GM19397 (cell line): Measurements from ENCODE around the gene CLNK.
"Not testable (repeated sequence)": the region's sequence is repeated elsewhere in the genome, so short reads cannot be mapped to it uniquely, and the experiment has no call there.

ENCODE experiments used
- ATAC-seq: cut with Tn5 transposase; IDR thresholded peaks from one replicate; pipeline ENCODE4 v1.9.1; 2021; ENCODE audit warnings: mild to moderate bottlenecking, moderate library complexity; ENCODE audit not compliant: unreplicated experiment

CLNK gene

DNA sequence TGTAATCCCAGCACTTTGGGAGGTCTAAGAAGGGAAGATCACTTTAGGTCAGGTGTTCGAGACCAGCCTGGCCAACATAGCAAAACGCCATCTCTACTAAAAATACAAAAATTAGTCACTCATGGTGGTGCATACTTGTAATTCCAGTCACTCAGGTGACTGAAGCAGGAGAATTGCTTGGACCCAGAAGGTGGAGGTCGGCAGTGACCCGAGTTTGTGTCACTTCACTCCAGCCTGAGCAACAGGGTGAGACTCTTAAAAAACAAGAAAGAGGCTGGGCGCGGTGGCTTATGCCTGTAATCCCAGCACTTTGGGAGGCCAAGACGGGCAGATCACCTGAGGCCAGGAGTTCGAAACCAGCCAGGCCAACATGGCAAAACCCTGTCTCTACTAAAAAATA is 69.6 kb downstream of the CLNK start:
- ATAC-seq, result not testable (repeated sequence)

DNA sequence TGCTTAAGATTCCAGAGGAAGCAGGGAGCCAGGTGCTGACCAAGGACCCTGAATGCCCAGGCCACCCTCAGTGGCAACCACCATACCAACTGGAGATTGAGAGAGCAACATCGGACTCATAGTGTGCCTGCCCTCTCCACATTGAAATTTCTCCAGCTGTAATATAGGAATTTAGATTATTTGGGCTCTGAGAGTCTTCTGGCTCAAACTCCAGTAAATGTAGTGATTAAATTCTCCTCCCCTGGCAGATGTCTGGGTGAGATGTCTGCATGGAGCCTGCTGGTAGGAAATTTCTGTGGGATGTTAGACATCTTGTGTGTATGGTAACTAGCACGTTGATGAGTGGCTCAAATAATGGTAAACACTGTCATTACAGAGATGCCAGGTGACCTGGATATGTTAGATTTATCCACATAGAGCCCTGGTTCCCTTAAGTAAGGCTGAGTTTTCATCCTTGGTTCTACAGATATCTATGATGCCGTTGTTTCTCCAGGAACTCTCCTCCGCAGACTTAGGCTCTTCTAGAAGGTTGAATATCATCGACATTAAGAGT is 70.6 kb downstream of the CLNK start:
- ATAC-seq, result no peak

DNA sequence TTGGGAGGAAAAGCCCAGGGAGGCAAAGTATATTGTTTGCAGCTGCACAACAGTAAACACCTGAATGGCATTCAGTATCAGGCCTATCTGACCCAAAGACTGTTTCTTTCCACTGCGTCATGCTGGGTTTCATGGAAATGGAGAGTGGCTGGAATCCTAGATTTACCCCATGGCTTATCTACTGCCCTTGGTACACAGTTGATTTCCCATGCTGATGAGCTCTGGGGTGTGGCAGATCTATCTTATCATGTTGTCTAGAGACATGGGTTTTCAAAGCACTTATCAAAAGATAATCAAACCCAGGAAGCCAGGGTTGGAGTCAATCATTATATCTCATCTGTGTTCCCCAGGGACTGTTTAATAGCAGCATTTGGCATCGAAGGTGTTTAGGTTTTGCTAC is 72.1 kb downstream of the CLNK start:
- no peak for ATAC-seq

DNA sequence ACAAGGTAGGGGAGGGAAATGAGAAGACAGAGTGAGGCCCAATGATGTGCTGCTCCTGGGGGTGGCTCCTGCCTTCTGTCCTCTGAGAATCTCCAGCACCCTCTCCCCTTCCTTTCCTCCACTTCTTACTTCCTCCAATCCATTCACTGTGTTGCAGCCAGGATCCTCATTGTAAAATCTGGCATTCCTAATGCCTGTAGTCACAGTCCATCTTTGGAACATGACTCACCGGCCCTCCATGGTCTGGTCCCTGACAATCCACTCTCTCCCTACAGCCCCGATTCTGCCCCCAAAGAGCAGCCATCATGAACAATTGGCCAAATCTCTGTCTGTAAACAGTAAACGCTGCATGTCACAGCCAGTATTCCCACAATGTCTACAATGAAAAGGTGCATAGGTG is 72.9 kb downstream of the CLNK start:
- no peak for ATAC-seq

DNA sequence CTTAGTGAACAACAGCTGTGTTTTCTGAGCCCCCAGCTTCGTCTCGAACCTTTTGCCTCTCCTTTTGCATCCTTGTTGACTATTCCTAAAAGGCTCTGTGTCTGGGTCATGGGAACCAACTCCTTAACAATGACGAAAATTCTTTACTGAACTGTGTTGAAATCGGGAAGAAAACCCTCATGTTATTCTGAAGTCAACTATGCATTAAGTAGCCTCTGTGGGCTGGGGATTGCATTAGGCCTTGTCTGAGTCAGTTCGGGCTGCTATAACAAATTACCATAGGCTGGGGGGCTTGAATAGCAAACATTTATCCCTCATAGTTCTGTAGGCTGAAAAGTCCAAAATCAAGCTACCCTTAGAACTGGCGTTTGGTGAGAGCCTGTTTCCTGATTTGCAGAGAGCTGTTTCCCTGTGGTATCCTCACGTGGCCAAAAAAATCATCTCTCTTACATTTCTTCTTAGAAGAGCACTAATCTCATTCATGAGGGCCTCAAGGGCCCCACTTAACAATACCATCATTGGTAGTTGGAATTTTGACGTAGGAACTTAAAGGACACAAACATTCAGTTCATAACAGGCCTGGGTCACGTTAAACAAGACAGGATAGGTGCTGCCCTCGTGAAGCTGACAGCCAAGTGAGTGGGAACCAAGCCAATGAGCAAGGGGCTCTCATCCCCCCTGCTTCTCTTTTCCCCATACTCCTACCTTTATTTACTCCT is 75.9 kb downstream of the CLNK start:
- ATAC-seq, result no peak

DNA sequence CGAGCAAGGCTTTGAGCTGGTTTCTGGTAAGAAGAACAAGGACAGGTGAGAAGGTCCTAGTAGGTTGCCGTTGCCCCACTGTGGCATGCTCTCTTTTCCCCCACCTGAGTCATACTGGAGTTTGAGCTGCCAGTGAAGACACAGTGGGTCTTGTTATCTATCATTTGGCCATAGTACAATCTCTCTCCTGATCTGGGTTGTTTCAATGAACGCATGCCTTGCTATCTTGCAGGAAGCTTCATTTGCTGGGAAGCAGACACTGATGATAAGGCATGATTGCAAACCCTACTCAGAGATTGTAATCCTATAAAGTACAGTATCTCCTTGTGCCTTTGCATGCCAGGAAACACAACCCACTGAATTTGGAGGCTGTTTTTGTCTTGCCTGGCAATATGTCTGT is 77.4 kb downstream of the CLNK start:
- ATAC-seq, result no peak

DNA sequence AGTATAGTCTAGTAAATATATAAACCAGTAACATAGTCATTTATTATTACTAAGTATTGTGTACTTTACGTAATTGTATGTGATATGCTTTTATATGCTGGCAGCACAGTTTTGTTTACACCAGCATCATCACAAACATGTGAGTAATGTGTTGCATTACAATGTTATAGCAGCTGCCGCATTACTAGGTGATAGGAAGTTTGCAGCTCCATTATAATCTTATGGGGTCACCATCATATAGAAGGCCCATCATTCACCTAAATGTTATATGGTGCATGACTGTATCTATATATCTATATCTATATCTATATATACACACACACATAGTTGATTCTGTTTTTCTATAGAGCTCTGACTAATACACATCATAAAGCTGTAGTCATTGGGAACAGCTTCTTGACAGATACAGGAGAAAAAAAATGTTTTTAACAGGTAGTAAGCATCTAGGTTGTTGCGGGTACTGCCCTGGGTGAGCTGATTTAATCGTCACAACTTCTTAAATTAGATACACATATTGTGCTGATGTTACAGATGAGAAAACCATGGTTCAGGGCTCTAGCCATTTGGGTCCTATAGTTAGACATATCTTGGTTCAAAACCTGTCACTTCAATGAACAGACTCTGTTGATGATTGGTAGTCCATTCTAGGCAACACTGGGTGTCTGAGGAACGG is 77.9 kb downstream of the CLNK start:
- no peak for ATAC-seq

DNA sequence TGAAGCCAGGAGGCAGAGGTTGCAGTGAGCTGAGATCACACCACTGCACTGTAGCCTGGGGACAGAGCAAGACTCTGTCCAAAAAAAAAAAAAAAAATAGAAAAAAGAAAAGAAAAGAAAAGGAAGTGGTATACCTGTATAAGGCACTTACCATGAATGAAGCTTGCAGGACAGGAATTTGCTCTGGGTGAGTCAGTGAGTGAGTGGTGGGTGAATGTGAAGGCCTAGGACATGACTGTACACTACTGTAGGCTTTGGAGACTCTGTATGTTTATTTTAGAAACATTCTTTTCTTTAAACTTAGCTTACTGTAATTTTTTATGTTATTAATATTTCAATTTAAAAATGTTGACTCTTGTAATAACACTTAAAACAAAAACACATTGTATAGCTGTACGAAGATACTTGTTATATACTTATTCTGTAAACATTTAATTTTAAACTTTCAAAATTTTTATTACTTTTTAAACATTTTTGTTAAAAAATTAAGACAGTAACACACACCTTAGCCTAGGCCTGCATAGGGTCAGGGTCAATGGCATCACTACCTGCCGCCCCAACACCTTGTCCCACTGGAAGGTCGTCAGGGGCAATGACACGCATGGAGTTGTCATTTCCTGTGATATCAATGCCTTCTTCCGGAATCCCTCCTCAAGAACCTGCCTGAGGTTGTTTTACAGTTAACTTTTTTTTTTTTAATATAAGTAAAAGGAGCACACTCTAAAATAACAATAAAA is 78.7 kb downstream of the CLNK start:
- no peak for ATAC-seq

DNA sequence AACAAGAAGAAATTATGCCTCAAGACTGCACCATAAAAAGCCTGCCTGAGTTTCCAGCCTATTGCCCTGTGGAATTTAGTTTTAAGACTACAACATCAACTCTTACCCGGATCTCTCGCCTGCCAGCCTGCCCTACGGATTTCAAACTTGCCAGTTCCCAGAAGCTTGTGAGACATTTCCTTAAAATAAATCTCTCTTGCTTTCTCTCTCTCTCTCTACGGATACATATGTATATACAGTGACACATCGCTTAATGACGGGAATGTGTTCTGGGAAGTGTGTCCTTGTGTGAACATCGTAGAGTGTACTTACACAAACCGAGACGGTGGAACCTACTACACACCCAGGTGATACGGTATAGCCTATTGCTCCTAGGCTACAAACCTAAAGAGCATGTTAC is 79.5 kb downstream of the CLNK start:
- ATAC-seq, result no peak

DNA sequence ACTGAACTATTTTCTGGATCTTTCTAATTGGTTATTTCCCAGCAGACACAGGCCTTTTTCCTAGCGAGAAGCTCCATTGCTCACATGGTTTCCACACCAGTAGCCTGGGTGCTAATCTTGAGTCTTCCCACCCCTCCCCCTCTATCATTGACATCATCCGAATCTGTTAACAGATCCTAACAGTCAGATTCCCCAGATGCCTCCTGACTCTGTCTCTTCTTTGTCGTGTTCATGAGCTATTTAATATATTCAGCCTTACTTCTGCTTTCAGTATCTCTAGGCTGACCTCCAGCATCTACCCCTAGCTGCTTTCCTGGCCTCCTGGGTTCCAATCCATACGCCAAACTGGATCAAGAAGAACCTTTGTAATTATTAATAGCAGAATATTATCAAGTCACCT is 85.0 kb downstream of the CLNK start:
- ATAC-seq, result no peak

DNA sequence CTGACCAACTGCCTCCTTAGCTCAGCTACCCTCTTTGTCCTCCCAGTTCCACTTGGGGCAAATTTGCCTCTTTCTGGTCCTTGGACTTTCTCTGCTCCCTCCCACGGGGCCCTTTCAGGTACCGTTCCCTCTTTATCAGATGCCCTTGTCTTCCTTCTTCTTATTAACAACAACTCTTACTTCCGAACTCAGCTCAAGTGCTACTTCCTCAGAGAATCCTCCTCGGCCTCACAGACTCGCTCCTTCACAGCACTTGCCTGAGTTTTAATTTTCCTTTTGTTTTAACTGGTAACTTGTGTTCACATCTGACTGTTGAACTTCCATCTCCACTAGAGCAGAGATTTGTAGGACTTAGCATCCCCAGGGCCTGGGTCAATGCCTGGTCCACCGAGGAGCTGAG is 85.7 kb downstream of the CLNK start:
- no peak for ATAC-seq

DNA sequence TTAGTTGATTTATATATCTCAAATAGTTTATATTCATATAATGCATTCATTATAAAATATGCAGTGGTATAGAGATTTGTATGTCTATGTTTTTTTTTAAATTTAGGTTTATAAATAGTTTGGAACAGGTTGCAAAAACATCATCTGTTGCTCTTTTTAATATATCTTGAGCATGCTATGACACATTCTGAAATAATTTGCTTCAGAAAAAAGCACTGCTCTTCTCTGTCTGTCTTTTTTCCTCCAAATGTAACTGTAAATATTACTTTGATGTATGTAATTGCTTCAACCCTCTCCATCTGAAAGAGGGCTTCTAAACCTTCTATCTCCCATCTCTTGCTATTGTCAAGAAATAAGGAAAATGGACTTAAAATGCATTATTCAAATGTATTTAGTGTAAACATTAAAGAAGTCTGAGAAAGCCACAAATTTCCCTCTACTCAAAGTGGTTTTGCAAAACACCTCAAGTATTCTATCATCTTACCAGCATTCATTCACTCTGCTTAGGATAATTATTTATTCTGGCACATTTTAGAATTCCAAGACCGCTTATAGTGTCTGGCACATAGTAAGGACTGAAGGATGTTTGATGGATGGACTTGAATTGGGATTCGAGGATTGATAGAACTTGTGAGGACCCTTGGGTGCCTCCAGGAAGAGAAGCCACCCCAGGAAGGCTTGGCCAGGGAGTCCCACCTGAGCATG is 87.8 kb downstream of the CLNK start:
- no peak for ATAC-seq

DNA sequence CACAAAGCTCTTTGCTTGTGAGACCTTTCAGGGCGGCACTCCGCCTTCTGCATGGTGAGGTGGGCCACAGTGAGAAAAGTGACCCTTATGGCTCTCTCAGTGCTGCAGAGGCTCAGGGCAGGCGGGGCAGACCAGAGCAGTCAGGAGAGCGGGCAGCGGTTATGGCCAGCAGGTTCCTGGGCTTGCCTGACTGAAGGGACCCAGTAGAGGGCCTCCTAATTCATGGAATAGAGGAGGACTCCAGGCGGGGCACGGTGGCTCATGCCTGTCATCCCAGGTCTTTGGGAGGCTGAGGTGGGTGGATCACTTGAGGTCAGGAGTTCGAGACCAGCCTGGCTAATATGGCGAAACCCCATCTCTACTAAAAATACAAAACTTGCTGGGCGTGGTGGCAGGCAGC is 91.4 kb downstream of the CLNK start:
- ATAC-seq, result no peak

DNA sequence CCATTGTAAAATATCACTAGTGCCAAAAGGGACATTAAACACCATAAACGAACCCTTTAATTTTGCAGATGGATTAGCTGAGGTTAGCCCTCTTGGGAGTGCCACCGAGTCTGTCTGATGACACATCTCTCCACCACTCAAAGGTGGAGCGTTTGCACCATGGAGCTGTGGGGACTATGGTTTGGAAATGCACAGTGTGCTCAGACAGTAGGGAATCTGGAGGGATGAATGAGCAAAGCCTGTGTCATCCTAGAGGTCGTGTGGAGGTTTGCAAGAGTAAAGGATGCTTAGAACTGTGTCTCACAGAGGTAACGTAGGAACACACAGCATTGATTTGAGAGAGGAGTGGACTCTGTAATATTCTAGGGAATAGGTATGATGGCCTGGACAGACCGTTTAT is 93.7 kb downstream of the CLNK start:
- no peak for ATAC-seq

DNA sequence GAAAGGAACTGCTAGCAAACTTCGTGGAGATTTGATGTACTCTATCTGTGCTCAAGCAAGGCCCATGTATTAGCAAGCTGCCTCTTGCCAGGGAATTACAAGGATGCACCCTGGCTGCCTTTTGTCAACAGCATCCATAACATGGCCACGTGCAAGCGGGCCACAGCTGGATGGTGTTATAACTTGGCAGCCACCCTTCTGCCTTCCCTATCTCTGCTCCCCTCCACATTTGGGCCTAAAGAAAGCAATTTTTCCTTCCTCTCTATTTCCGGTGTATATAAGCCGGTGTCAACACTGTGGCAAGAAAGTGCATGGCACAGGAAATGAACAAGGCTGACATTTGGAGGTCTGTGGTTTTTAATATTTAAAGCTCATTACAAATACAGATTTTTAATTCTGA is 94.8 kb downstream of the CLNK start:
- no peak for ATAC-seq

DNA sequence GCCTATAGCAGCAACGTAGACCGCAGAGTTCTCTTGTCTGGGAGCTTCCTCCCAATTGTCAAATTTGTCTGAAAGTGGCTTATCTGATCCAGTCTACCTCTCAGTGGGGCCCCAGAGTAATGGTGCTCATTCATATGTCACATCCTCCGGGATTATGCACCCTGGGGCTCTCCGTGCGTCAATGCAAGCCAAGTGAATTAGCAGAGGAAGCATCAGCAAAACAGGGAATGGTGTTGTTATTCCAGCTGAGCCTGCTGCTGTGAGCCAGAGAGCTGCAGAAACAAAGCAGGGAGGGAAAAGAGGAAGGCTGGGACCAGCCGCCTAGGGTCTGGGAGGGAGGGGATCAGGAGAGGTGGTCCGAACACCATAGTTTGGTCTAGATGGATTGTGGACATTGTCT is 95.2 kb downstream of the CLNK start:
- no peak for ATAC-seq

DNA sequence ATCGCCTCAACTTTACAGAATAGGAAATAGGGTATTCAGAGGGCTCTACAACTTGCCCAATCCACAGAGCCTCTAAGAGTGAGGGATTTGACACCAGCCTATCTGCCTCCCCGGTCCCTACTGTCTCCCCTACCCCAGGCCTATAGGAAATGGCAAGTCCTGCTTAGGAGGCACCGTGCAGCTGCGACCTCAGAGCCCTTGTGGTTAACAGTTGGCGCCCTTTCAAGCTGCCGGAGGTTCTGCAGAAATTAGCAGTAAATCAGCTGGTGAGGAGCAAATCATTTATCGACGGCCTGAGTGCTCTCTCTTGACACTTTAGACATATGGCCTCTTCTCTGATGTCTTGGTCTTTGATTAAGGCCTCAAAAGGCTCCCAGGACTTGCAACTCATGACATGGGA is 96.9 kb downstream of the CLNK start:
- ATAC-seq, result no peak

DNA sequence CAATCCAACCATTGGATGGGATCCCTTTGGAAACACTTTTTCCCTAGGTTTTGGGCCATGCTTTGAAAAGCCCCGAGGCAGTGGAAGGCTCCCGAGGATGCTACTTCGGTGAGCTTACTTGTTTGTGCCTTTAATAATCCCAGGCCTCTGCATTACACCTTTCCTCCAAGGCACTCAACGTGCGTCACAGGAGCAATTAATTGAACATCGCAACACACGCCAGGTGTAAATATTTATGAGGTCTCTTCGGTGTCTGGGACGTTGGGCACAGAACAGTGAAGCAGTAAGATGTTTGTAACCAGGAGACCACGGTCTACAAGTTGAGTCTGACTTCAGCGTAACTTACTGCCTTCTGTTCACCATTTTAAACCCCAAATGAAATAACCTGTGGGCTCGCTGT is 97.3 kb downstream of the CLNK start:
- no peak for ATAC-seq

DNA sequence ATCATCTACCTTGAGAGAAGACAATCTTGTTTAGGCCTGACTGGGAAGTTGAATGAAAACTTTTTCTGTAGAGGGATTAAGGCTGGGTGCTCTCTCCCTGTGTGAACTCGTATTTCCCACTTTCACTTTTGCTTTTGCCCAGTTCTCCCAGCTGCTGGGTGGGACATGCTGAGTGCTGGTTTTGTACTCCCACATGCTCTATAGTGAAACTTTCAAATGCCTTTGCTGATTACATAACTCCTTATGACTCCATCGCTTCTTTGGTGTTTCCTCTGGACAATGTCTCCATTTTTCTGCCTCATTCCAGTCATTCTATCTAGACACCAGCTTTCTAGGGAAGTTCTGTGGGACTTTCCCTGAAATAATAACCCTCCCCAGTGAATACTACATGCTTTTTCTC is 100.5 kb downstream of the CLNK start:
- peak; percentile 61 for ATAC-seq

DNA sequence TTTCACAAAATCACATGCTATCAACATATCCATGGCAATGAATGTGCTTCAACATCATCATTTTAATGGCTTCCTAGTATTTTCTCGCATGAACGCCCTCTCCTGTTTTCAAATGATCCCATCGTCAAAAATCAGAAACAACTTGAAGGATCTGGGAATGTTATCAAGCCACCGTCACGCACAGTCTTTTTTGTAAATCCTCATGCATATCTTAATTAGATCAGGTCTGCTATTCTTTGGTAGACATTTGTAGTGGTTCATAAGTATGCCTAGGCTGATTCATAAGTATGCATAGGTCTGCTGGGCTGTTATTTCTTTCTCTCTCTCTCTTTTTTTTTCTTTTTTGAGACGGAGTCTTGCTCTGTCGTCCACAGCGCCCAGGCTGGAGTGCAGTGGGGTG is 101.6 kb downstream of the CLNK start:
- no peak for ATAC-seq

DNA sequence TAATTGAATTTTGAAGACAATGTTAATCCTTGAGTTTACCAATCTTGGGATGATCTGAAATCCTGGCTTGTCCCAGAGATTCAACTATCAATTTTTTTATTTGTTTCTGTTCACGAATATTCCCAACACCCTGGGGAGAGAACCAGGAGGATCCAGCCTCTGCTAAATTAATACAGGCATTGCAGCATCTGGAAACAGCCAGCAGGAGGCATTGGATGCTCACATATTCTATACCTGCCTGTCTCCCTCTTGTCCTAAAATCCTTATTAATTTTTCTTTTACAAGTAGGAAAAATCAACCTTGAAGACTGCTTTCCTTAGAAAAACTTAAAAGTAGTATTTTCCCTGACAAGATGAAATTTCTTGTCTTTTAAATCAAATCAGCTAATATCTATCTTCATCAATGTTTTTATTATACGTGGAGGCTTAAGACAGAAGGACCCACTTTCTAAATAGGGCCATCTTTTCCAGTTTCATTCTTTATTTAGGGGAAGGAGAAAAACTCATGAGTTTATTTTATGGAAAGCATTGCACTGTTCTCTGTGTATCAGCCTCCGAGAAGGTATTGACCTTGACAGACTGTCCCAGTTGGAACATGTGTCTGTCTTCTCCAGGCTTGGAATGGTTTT is 102.4 kb downstream of the CLNK start:
- no peak for ATAC-seq
